Left ventricle myocardium inferior (tissue), 1 donor: ENCODE measurements around the gene PMM2. TPM values are rescaled to one million over a fixed set of nuclear protein-coding genes. Genes with fewer than 3 reads are reported as not detected.

Experiments used
- DNase-seq: peaks from one replicate; pipeline ENCODE4 v3.0.0-alpha.2; 2020
- H3K27ac ChIP-seq: fragments of 200-600 bp; replicated peaks from 2 replicates; pipeline ENCODE4 v1.8.0; 2021
- H3K27me3 ChIP-seq: fragments of 200-600 bp; 2 replicates; pipeline ENCODE4 v1.8.0; 2021; ENCODE audit warnings: low read depth
- H3K36me3 ChIP-seq: fragments of 200-600 bp; 2 replicates; pipeline ENCODE4 v1.8.0; 2021
- H3K4me1 ChIP-seq: fragments of 200-600 bp; 2 replicates; pipeline ENCODE4 v1.8.0; 2021
- H3K4me3 ChIP-seq: fragments of 200-600 bp; 2 replicates; pipeline ENCODE4 v1.8.0; 2021; ENCODE audit warnings: mild to moderate bottlenecking, moderate library complexity
- H3K9me3 ChIP-seq: fragments of 200-600 bp; replicated peaks from 2 replicates; pipeline ENCODE4 v1.8.0; 2021
- CTCF ChIP-seq: fragments of 200-600 bp; IDR thresholded peaks from 2 replicates; pipeline ENCODE4 v1.8.0; 2021; ENCODE audit warnings: antibody characterized with exemption, mild to moderate bottlenecking, borderline replicate concordance
- intact Hi-C: fragments of 100-400 bp; cut with micrococcal nuclease; formaldehyde crosslinking; loops from one replicate; pipeline ENCODE4 v1.11.0; 2022
- total RNA-seq: library from RNA; stranded (reverse); fragmentation: NEBNext Ultra II Directional; extraction: Animal tissue kit (Norgen Biotek cat#: 25700); gene quantifications from one replicate; pipeline ENCODE4 v1.2.1, GENCODE V29; 2021
- donor health status: DM: no; HTN: yes; CAD: no; lungs with severe emphysema.

The PMM2 gene
- total RNA-seq, 1 donor from 2014 or later: 13.7 TPM

GRCh38 chr16:8878523-8878911, 80.9 kb downstream of the PMM2 start:
- TF ChIP-seq CTCF: no peak
- DNase-seq: no peak

GRCh38 chr16:8880839-8881510, 83.3 kb downstream of the PMM2 start:
- no peak for TF ChIP-seq CTCF
- Histone ChIP-seq H3K4me1 (peaks cover 12% of the 10 kb centered on the region), H3K36me3 (no peaks in the 10 kb centered on the region), H3K9me3 (no peaks in the 10 kb centered on the region), H3K27ac (no peak overlapping the region), H3K27me3 (peaks cover 23% of the 10 kb centered on the region), H3K4me3 (no peak overlapping the region)
- DNase-seq: no peak
- intact Hi-C loops: loop anchor here (5.0 to 10.0 kb wide), 2 partner anchors 226 to 309 kb away; no protein-coding TSS in a partner anchor

More at GRCh38 chr16:8878523-8878911, 80.9 kb downstream of the PMM2 start:
- H3K36me3 ChIP-seq: no peaks in the 10 kb centered on the region
- no peak overlapping the region for H3K27ac ChIP-seq
- intact Hi-C loops: no loop called here
- H3K9me3 ChIP-seq: no peaks in the 10 kb centered on the region
- H3K4me1 ChIP-seq: peaks cover 3% of the 10 kb centered on the region
- peaks cover 23% of the 10 kb centered on the region for H3K27me3 ChIP-seq
- no peak overlapping the region for H3K4me3 ChIP-seq

GRCh38 chr16:8882041-8882617, 84.5 kb downstream of the PMM2 start, which contains the start of gene LITAFD:
TSS of gene LITAFD (plus strand) at chr16:8882351. CDS start at chr16:8884356, 2,005 bp downstream.
- Histone ChIP-seq H3K9me3 (no peaks in the 10 kb centered on the region), H3K36me3 (no peaks in the 10 kb centered on the region), H3K27ac (no peak within 1 kb of the TSS), H3K4me3 (no peak within 1 kb of the TSS), H3K4me1 (peaks cover 19% of the 10 kb centered on the region), H3K27me3 (peaks cover 23% of the 10 kb centered on the region)
- no peak for TF ChIP-seq CTCF
- intact Hi-C loops: loop anchor here (5.0 to 10.0 kb wide), 2 partner anchors 227 to 310 kb away; no protein-coding TSS in a partner anchor
- DNase-seq: no peak

GRCh38 chr16:8882725-8883377, 85.2 kb downstream of the PMM2 start:
- no peak for DNase-seq
- peaks cover 23% of the 10 kb centered on the region for H3K27me3 ChIP-seq
- intact Hi-C loops: loop anchor here (5.0 to 10.0 kb wide), 2 partner anchors 228 to 311 kb away; no protein-coding TSS in a partner anchor

More at GRCh38 chr16:8882725-8883377, 85.2 kb downstream of the PMM2 start:
- H3K36me3 ChIP-seq: no peaks in the 10 kb centered on the region
- no peaks in the 10 kb centered on the region for H3K9me3 ChIP-seq
- peaks cover 25% of the 10 kb centered on the region for H3K4me1 ChIP-seq
- H3K27ac ChIP-seq: no peak overlapping the region
- no peak overlapping the region for H3K4me3 ChIP-seq
- no peak for TF ChIP-seq CTCF
